ENCODE data around the gene BATF3.

The BATF3 gene

GRCh38 chr1:212683357-212683722, 16.3 kb downstream of the BATF3 start:
- peak overlapping the region; percentile 19; the same call in 1 of the 2 replicates for H3K4me3 ChIP-seq (ENCODE audit: low read length)

GRCh38 chr1:212680680-212681389, 18.8 kb downstream of the BATF3 start:
- TF ChIP-seq ZNF274 (IDR thresholded peaks at IDR 0.05; ENCODE audit: low read depth, low read length) = no peak
- no peak overlapping the region for H3K4me3 ChIP-seq (ENCODE audit: low read length)

More at GRCh38 chr1:212683357-212683722, 16.3 kb downstream of the BATF3 start:
- no peak for TF ChIP-seq ZNF274 (IDR thresholded peaks at IDR 0.05; ENCODE audit: low read depth, low read length)

GRCh38 chr1:212678456-212679410, 20.9 kb downstream of the BATF3 start:
- TF ChIP-seq ZNF274 (IDR thresholded peaks at IDR 0.05; ENCODE audit: low read depth, low read length) = no peak
- H3K4me3 ChIP-seq (ENCODE audit: low read length) = no peak overlapping the region; the same call in 1 of the 2 replicates

- no peak for TF ChIP-seq ZNF274 (IDR thresholded peaks at IDR 0.05; ENCODE audit: low read depth, low read length)
- H3K4me3 ChIP-seq (ENCODE audit: low read length) = no peak overlapping the region
Measured at GRCh38 chr1:212677573-212677972, 22.1 kb downstream of the BATF3 start.

GRCh38 chr1:212677136-212677535, 22.5 kb downstream of the BATF3 start:
- no peak overlapping the region for H3K4me3 ChIP-seq (ENCODE audit: low read length)
- TF ChIP-seq ZNF274 (IDR thresholded peaks at IDR 0.05; ENCODE audit: low read depth, low read length) = no peak

GRCh38 chr1:212675675-212676074, 24.0 kb downstream of the BATF3 start:
- no peak for TF ChIP-seq ZNF274 (IDR thresholded peaks at IDR 0.05; ENCODE audit: low read depth, low read length)
- no peak overlapping the region for H3K4me3 ChIP-seq (ENCODE audit: low read length)

- TF ChIP-seq ZNF274 (IDR thresholded peaks at IDR 0.05; ENCODE audit: low read depth, low read length) = no peak
- H3K4me3 ChIP-seq (ENCODE audit: low read length) = no peak overlapping the region
Measured at GRCh38 chr1:212674872-212675271, 24.8 kb downstream of the BATF3 start.

- no peak overlapping the region for H3K4me3 ChIP-seq (ENCODE audit: low read length)
Measured at GRCh38 chr1:212671342-212672031, 28.2 kb downstream of the BATF3 start.

GRCh38 chr1:212670882-212671281, 28.8 kb downstream of the BATF3 start:
- no peak for TF ChIP-seq ZNF274 (IDR thresholded peaks at IDR 0.05; ENCODE audit: low read depth, low read length)

More at GRCh38 chr1:212671342-212672031, 28.2 kb downstream of the BATF3 start:
- TF ChIP-seq ZNF274 (IDR thresholded peaks at IDR 0.05; ENCODE audit: low read depth, low read length) = no peak

GRCh38 chr1:212670301-212670700, 29.3 kb downstream of the BATF3 start:
- TF ChIP-seq ZNF274 (IDR thresholded peaks at IDR 0.05; ENCODE audit: low read depth, low read length) = no peak
- H3K4me3 ChIP-seq (ENCODE audit: low read length) = no peak overlapping the region

More at GRCh38 chr1:212670882-212671281, 28.8 kb downstream of the BATF3 start:
- H3K4me3 ChIP-seq (ENCODE audit: low read length) = no peak overlapping the region

- no peak for TF ChIP-seq ZNF274 (IDR thresholded peaks at IDR 0.05; ENCODE audit: low read depth, low read length)
- no peak overlapping the region for H3K4me3 ChIP-seq (ENCODE audit: low read length)
Measured at GRCh38 chr1:212669600-212669999, 30.0 kb downstream of the BATF3 start.

GRCh38 chr1:212669102-212669501, 30.5 kb downstream of the BATF3 start:
- TF ChIP-seq ZNF274 (IDR thresholded peaks at IDR 0.05; ENCODE audit: low read depth, low read length) = no peak
- no peak overlapping the region for H3K4me3 ChIP-seq (ENCODE audit: low read length)

- no peak for TF ChIP-seq ZNF274 (IDR thresholded peaks at IDR 0.05; ENCODE audit: low read depth, low read length)
- H3K4me3 ChIP-seq (ENCODE audit: low read length) = no peak overlapping the region
Measured at GRCh38 chr1:212668477-212668876, 31.2 kb downstream of the BATF3 start.
